SK-N-SH treated with all-trans-retinoic acid at 6 μM for 48 hours (cell line): ENCODE results near the gene CNTN1.

Experiments
- ATAC-seq: fragments of 200-7000 bp; cut with Tn5 transposase; 3 replicates; pipeline ENCODE4 v1.9.1; 2020; ENCODE audit warnings: mild to moderate bottlenecking, moderate library complexity
- ARNTL ChIP-seq: fragments of 450-650 bp; formaldehyde crosslinking; IDR thresholded peaks from 2 replicates; pipeline ENCODE4 v1.5.0; 2020; ENCODE audit warnings: low read depth, mild to moderate bottlenecking, moderate library complexity, borderline replicate concordance
- BACH2 ChIP-seq: fragments of 250-450 bp; sonication (Bioruptor Pico); IDR thresholded peaks from 2 replicates; pipeline ENCODE4 v1.9.0; 2021; ENCODE audit warnings: mild to moderate bottlenecking, borderline replicate concordance
- CREB5 ChIP-seq: fragments of 250-450 bp; sonication (Bioruptor Pico); IDR thresholded peaks from 2 replicates; pipeline ENCODE4 v1.5.1; 2020; ENCODE audit warnings: low read depth, mild to moderate bottlenecking, moderate library complexity
- CSDC2 ChIP-seq: fragments of 250-450 bp; sonication (Bioruptor Pico); IDR thresholded peaks from 2 replicates; pipeline ENCODE4 v1.5.0; 2020; ENCODE audit warnings: mild to moderate bottlenecking, moderate library complexity
- CSRNP3 ChIP-seq: fragments of 250-450 bp; sonication (Bioruptor Pico); IDR thresholded peaks from 2 replicates; pipeline ENCODE4 v1.5.1; 2021; ENCODE audit warnings: mild to moderate bottlenecking, moderate library complexity
- ESRRG ChIP-seq: fragments of 250-450 bp; sonication (Bioruptor Pico); IDR thresholded peaks from 2 replicates; pipeline ENCODE4 v1.6.1; 2021; ENCODE audit warnings: mild to moderate bottlenecking
- GLIS3 ChIP-seq: fragments of 250-450 bp; sonication (Bioruptor Pico); IDR thresholded peaks from 2 replicates; pipeline ENCODE4 v1.5.0; 2020; ENCODE audit warnings: mild to moderate bottlenecking, moderate library complexity
- ISL1 ChIP-seq: fragments of 250-450 bp; sonication (Bioruptor Pico); IDR thresholded peaks from 2 replicates; pipeline ENCODE4 v2.1.2; 2022; ENCODE audit warnings: mild to moderate bottlenecking, moderate library complexity
- OSR1 ChIP-seq: fragments of 250-450 bp; sonication (Bioruptor Pico); IDR thresholded peaks from 2 replicates; pipeline ENCODE4 v1.8.0; 2022; ENCODE audit warnings: moderate library complexity, mild to moderate bottlenecking, inconsistent platforms
- PATZ1 ChIP-seq: fragments of 250-450 bp; sonication (Bioruptor Pico); IDR thresholded peaks from 2 replicates; pipeline ENCODE4 v1.8.0; 2020; ENCODE audit warnings: mild to moderate bottlenecking, moderate library complexity, borderline replicate concordance
- POU6F1 ChIP-seq: fragments of 250-450 bp; sonication (Bioruptor Pico); IDR thresholded peaks from 2 replicates; pipeline ENCODE4 v1.8.0; 2021; ENCODE audit warnings: low read depth, mild to moderate bottlenecking, moderate library complexity, borderline replicate concordance
- RARB ChIP-seq: fragments of 250-450 bp; sonication (Bioruptor Pico); IDR thresholded peaks from 2 replicates; pipeline ENCODE4 v1.8.0; 2021; ENCODE audit warnings: mild to moderate bottlenecking, moderate library complexity
- SNAI2 ChIP-seq: fragments of 250-450 bp; sonication (Bioruptor Pico); IDR thresholded peaks from 2 replicates; pipeline ENCODE4 v1.5.0; 2020; ENCODE audit warnings: mild to moderate bottlenecking, moderate library complexity
- TCF4 ChIP-seq: fragments of 250-450 bp; sonication (Bioruptor Pico); IDR thresholded peaks from 2 replicates; pipeline ENCODE4 v1.8.0; 2021; ENCODE audit warnings: mild to moderate bottlenecking, moderate library complexity, borderline replicate concordance
- TOX ChIP-seq: fragments of 250-450 bp; sonication (Bioruptor Pico); IDR thresholded peaks from 2 replicates; pipeline ENCODE4 v1.8.0; 2021; ENCODE audit warnings: mild to moderate bottlenecking, moderate library complexity, borderline replicate concordance
- TSHZ2 ChIP-seq: fragments of 250-450 bp; sonication (Bioruptor Pico); IDR thresholded peaks from 2 replicates; pipeline ENCODE4 v1.5.0; 2020; ENCODE audit warnings: mild to moderate bottlenecking, moderate library complexity
- ZC3H10 ChIP-seq: fragments of 250-450 bp; sonication (Bioruptor Pico); IDR thresholded peaks from 2 replicates; pipeline ENCODE4 v1.5.1; 2021; ENCODE audit warnings: mild to moderate bottlenecking, moderate library complexity
- ZFP3 ChIP-seq: fragments of 250-450 bp; sonication (Bioruptor Pico); IDR thresholded peaks from 2 replicates; pipeline ENCODE4 v1.5.0; 2020; ENCODE audit warnings: mild to moderate bottlenecking, moderate library complexity
- ZFP30 ChIP-seq: fragments of 450-650 bp; formaldehyde crosslinking; IDR thresholded peaks from 2 replicates; pipeline ENCODE4 v1.5.0; 2022; ENCODE audit warnings: mild to moderate bottlenecking, moderate library complexity
- ZNF565 ChIP-seq: fragments of 450-650 bp; formaldehyde crosslinking; conservative IDR thresholded peaks from 2 replicates; pipeline ENCODE4 v1.5.0; 2020; ENCODE audit warnings: low read depth, mild to moderate bottlenecking, moderate library complexity
- ZNF8 ChIP-seq: fragments of 450-650 bp; formaldehyde crosslinking; IDR thresholded peaks from 2 replicates; pipeline ENCODE4 v1.5.0; 2020; ENCODE audit warnings: mild to moderate bottlenecking, moderate library complexity

Gene CNTN1

GRCh38 chr12:40716037-40716436, 23.8 kb downstream of the CNTN1 start (continued):
- TF ChIP-seq CSRNP3 (CRISPR knock-in tag), result no peak
- TF ChIP-seq ESRRG (CRISPR knock-in tag), result no peak
- TF ChIP-seq CSDC2 (CRISPR knock-in tag), result no peak
- TF ChIP-seq TCF4, result no peak

- no peak for TF ChIP-seq POU6F1
- no peak for TF ChIP-seq ZFP3 (CRISPR knock-in tag)
- no peak for TF ChIP-seq CREB5 (CRISPR knock-in tag)
- no peak for TF ChIP-seq OSR1 (CRISPR knock-in tag)
- no peak for TF ChIP-seq GLIS3 (CRISPR knock-in tag)
- no peak for TF ChIP-seq RARB (CRISPR knock-in tag)
- TF ChIP-seq ISL1 (CRISPR knock-in tag), result no peak
- TF ChIP-seq ZFP30 (CRISPR knock-in tag), result no peak
- no peak for TF ChIP-seq CSDC2 (CRISPR knock-in tag)
- no peak for TF ChIP-seq ZNF8 (CRISPR knock-in tag)
- TF ChIP-seq TOX (CRISPR knock-in tag), result no peak
- no peak for TF ChIP-seq ZNF565 (CRISPR knock-in tag)
- TF ChIP-seq TSHZ2 (CRISPR knock-in tag), result no peak
- no peak for TF ChIP-seq BACH2 (CRISPR knock-in tag)
- no peak for TF ChIP-seq SNAI2 (CRISPR knock-in tag)
- no peak for TF ChIP-seq ESRRG (CRISPR knock-in tag)
- TF ChIP-seq PATZ1 (CRISPR knock-in tag), result no peak
- no peak for ATAC-seq
Observed at GRCh38 chr12:40717576-40717975, 25.3 kb downstream of the CNTN1 start.

GRCh38 chr12:40718878-40719372, 26.7 kb downstream of the CNTN1 start:
- no peak for TF ChIP-seq ZNF565 (CRISPR knock-in tag)
- TF ChIP-seq ESRRG (CRISPR knock-in tag), result no peak
- no peak for TF ChIP-seq ZC3H10
- TF ChIP-seq ARNTL (CRISPR knock-in tag), result no peak
- ATAC-seq, result no peak

GRCh38 chr12:40723001-40723400, 30.8 kb downstream of the CNTN1 start:
- ATAC-seq, result no peak
- TF ChIP-seq TSHZ2 (CRISPR knock-in tag), result peak; percentile 74; the same call in 1 of the 2 replicates
- peak; percentile 54; the same call in 1 of the 2 replicates for TF ChIP-seq TCF4
- TF ChIP-seq ISL1 (CRISPR knock-in tag), result peak; percentile 92
- TF ChIP-seq GLIS3 (CRISPR knock-in tag), result no peak
- TF ChIP-seq SNAI2 (CRISPR knock-in tag), result 0 out of 2 replicates have a peak, but pooled peaks have one; percentile 74
- TF ChIP-seq, all 23 proteins: peak for 4
